IMR-90 (cell line): ENCODE results near the gene FAM98B. TPM values are rescaled to one million over a fixed set of nuclear protein-coding genes. Genes with fewer than 3 reads are reported as not detected.

ENCODE experiments used
- ATAC-seq: fragments of 200-7000 bp; cut with Tn5 transposase; 2 replicates; pipeline ENCODE4 v1.9.1; 2020; ENCODE audit warnings: low read depth, mild to moderate bottlenecking, moderate library complexity
- BruUV-seq: library from RNA; stranded (reverse); fragments of 400-500 nt; replicated peaks from 2 replicates; lab custom pipeline; 2021; lab: Mats Ljungman, UMichigan
- CTCF ChIA-PET: fragments of 300-600 bp; formaldehyde crosslinking; extraction: SDS; loops from one replicate; lab custom pipeline; 2021; ENCODE audit warnings: antibody characterized with exemption; lab: Yijun Ruan, JAX
- POLR2A ChIA-PET: fragments of 300-600 bp; sonication (Branson Sonifier 250); formaldehyde crosslinking; loops from one replicate; lab custom pipeline; 2022; ENCODE audit warnings: antibody characterized with exemption; ENCODE audit not compliant: unreplicated experiment; lab: Charles Lee
- DNase-seq: peaks from one replicate; pipeline ENCODE4 v3.0.0; 2013
- H2AFZ ChIP-seq: replicated peaks from 2 replicates; pipeline ENCODE3; 2013; ENCODE audit warnings: low read length, mild to moderate bottlenecking; ENCODE audit not compliant: poor library complexity
- H2AK5ac ChIP-seq: 2 replicates; pipeline ENCODE4 v1.6.1; 2013; ENCODE audit warnings: low read depth, low read length, inconsistent platforms
- H2AK9ac ChIP-seq: replicated peaks from 2 replicates; pipeline ENCODE3; 2013; ENCODE audit warnings: mild to moderate bottlenecking, low read depth, low read length, moderate library complexity; ENCODE audit not compliant: poor library complexity
- H2BK120ac ChIP-seq: 2 replicates; pipeline ENCODE4 v1.6.1; 2013; ENCODE audit warnings: low read depth, low read length, inconsistent platforms
- H2BK15ac ChIP-seq: 3 replicates; pipeline ENCODE4 v1.6.1; 2013; ENCODE audit warnings: low read depth, low read length, inconsistent platforms
- H2BK20ac ChIP-seq: 2 replicates; pipeline ENCODE4 v1.6.1; 2013; ENCODE audit warnings: low read depth, mild to moderate bottlenecking, inconsistent platforms, low read length, moderate library complexity
- H2BK5ac ChIP-seq: 2 replicates; pipeline ENCODE4 v1.6.1; 2013; ENCODE audit warnings: mild to moderate bottlenecking, low read depth, low read length, inconsistent platforms; ENCODE audit not compliant: poor library complexity, severe bottlenecking
- H3K14ac ChIP-seq: replicated peaks from 2 replicates; pipeline ENCODE4 v1.6.1; 2013; ENCODE audit warnings: low read depth, low read length, inconsistent platforms
- H3K18ac ChIP-seq: 2 replicates; pipeline ENCODE4 v1.6.1; 2013; ENCODE audit warnings: low read depth, low read length, control low read depth
- H3K23ac ChIP-seq: 2 replicates; pipeline ENCODE4 v1.6.1; 2013; ENCODE audit warnings: low read depth, low read length, inconsistent platforms
- H3K27ac ChIP-seq: 2 replicates; pipeline ENCODE4 v1.5.1; 2013; ENCODE audit warnings: mild to moderate bottlenecking, control low read depth, low read length; ENCODE audit not compliant: insufficient read depth
- H3K27me3 ChIP-seq: 2 replicates; pipeline ENCODE4 v1.6.1; 2013; ENCODE audit warnings: low read length; ENCODE audit not compliant: control insufficient read depth, insufficient read depth
- H3K36me3 ChIP-seq: 2 replicates; pipeline ENCODE4 v1.6.1; 2013; ENCODE audit warnings: low read length, mixed read lengths; ENCODE audit not compliant: control insufficient read depth, insufficient read depth
- H3K4ac ChIP-seq: 2 replicates; pipeline ENCODE4 v1.6.1; 2013; ENCODE audit warnings: low read depth, low read length, inconsistent platforms
- H3K4me1 ChIP-seq: 2 replicates; pipeline ENCODE4 v1.6.1; 2013; ENCODE audit warnings: low read length, mixed read lengths; ENCODE audit not compliant: control insufficient read depth, insufficient read depth
- H3K4me2 ChIP-seq: 2 replicates; pipeline ENCODE4 v1.6.1; 2013; ENCODE audit warnings: low read depth, mild to moderate bottlenecking, control low read depth, low read length, moderate library complexity
- H3K4me3 ChIP-seq: 2 replicates; pipeline ENCODE4 v1.5.1; 2013; ENCODE audit warnings: low read depth, mild to moderate bottlenecking, control low read depth, low read length, moderate library complexity; ENCODE audit not compliant: insufficient read depth
- H3K56ac ChIP-seq: 2 replicates; pipeline ENCODE4 v1.6.1; 2013; ENCODE audit warnings: low read length, inconsistent platforms; ENCODE audit not compliant: insufficient read depth; ENCODE audit errors: extremely low read depth
- H3K79me1 ChIP-seq, 2 experiments: 2 replicates each; pipeline ENCODE4 v1.6.1; 2013; ENCODE audit warnings: low read length in 2 of 2, inconsistent platforms in 1 of 2, low read depth in 1 of 2
- H3K9ac ChIP-seq: 2 replicates; pipeline ENCODE4 v1.6.1; 2013; ENCODE audit warnings: low read depth, low read length, control low read depth
- H3K9me1 ChIP-seq: 2 replicates; pipeline ENCODE4 v1.6.1; 2013; ENCODE audit warnings: low read length, inconsistent platforms; ENCODE audit not compliant: insufficient read depth
- H3K9me3 ChIP-seq: 2 replicates; pipeline ENCODE4 v1.6.1; 2013; ENCODE audit warnings: low read length; ENCODE audit not compliant: control insufficient read depth, insufficient read depth
- H4K20me1 ChIP-seq: 2 replicates; pipeline ENCODE4 v1.6.1; 2013; ENCODE audit warnings: low read length, inconsistent platforms; ENCODE audit not compliant: insufficient read depth
- H4K5ac ChIP-seq: 2 replicates; pipeline ENCODE4 v1.6.1; 2013; ENCODE audit warnings: mild to moderate bottlenecking, low read depth, low read length, control low read depth
- H4K8ac ChIP-seq, 2 experiments: 2 replicates each; pipeline ENCODE4 v1.6.1; 2013; ENCODE audit warnings: low read depth in 2 of 2, low read length in 2 of 2, control low read depth in 1 of 2, inconsistent platforms in 1 of 2
- H4K91ac ChIP-seq: 2 replicates; pipeline ENCODE4 v1.6.1; 2013; ENCODE audit warnings: low read depth, low read length, inconsistent platforms; ENCODE audit not compliant: insufficient read depth
- BHLHE40 ChIP-seq: fragments of 150-350 bp; IDR thresholded peaks from 2 replicates; pipeline ENCODE4 v1.6.1; 2016; ENCODE audit warnings: mild to moderate bottlenecking, low read depth, low read length
- CEBPB ChIP-seq: IDR thresholded peaks from 2 replicates; pipeline ENCODE4 v1.6.1; 2012; ENCODE audit warnings: low read depth, low read length, improper control_type of control experiment
- CHD1 ChIP-seq: IDR thresholded peaks from 2 replicates; pipeline ENCODE4 v1.6.1; 2012; ENCODE audit warnings: low read depth, low read length, improper control_type of control experiment
- CTCF ChIP-seq: conservative IDR thresholded peaks from 2 replicates; pipeline ENCODE4 v1.5.1; 2012; ENCODE audit warnings: mild to moderate bottlenecking, low read depth, low read length, improper control_type of control experiment
- ELK1 ChIP-seq: fragments of 150-350 bp; IDR thresholded peaks from 2 replicates; pipeline ENCODE4 v1.6.1; 2016; ENCODE audit warnings: low read depth, mild to moderate bottlenecking, low read length, moderate library complexity, borderline replicate concordance
- FOS ChIP-seq: fragments of 150-350 bp; IDR thresholded peaks from 2 replicates; pipeline ENCODE4 v1.6.1; 2016; ENCODE audit warnings: low read depth, low read length
- MAFK ChIP-seq: IDR thresholded peaks from 2 replicates; pipeline ENCODE4 v1.6.1; 2012; ENCODE audit warnings: low read depth, low read length, improper control_type of control experiment
- MAZ ChIP-seq: IDR thresholded peaks from 2 replicates; pipeline ENCODE4 v1.6.1; 2012; ENCODE audit warnings: low read depth, mild to moderate bottlenecking, low read length, improper control_type of control experiment, moderate library complexity, borderline replicate concordance
- MXI1 ChIP-seq: IDR thresholded peaks from 2 replicates; pipeline ENCODE4 v1.6.1; 2012; ENCODE audit warnings: low read depth, mild to moderate bottlenecking, low read length, moderate library complexity, borderline replicate concordance
- NFE2L2 ChIP-seq: fragments of 150-350 bp; IDR thresholded peaks from 2 replicates; pipeline ENCODE4 v1.6.1; 2016; ENCODE audit warnings: low read depth, mild to moderate bottlenecking, low read length
- POLR2A ChIP-seq: IDR thresholded peaks from 2 replicates; pipeline ENCODE4 v1.6.1; 2012; ENCODE audit warnings: mild to moderate bottlenecking, low read depth, low read length
- RAD21 ChIP-seq: IDR thresholded peaks from 2 replicates; pipeline ENCODE4 v1.6.1; 2012; ENCODE audit warnings: low read length, improper control_type of control experiment
- RCOR1 ChIP-seq: IDR thresholded peaks from 2 replicates; pipeline ENCODE4 v1.6.1; 2012; ENCODE audit warnings: mild to moderate bottlenecking, low read length, improper control_type of control experiment; ENCODE audit not compliant: insufficient replicate concordance
- RFX5 ChIP-seq: IDR thresholded peaks from 2 replicates; pipeline ENCODE4 v1.8.0; 2012; ENCODE audit warnings: low read depth, mild to moderate bottlenecking, low read length, moderate library complexity
- SMC3 ChIP-seq: fragments of 150-350 bp; IDR thresholded peaks from 2 replicates; pipeline ENCODE4 v1.6.1; 2016; ENCODE audit warnings: low read depth, mild to moderate bottlenecking, antibody characterized with exemption, low read length, moderate library complexity
- USF2 ChIP-seq: fragments of 150-350 bp; IDR thresholded peaks from 2 replicates; pipeline ENCODE4 v1.6.1; 2017; ENCODE audit warnings: mild to moderate bottlenecking, antibody characterized with exemption, low read length, low read depth
- WGBS, 2 experiments: methylation state at CpG; one replicate each; pipeline versions ENCODE4 v1.1.5 to v1.1.7; 2013; ENCODE audit warnings: missing lambda C conversion rate in 2 of 2; ENCODE audit not compliant: insufficient read length in 1 of 2; ENCODE audit errors: extremely low coverage in 2 of 2; 5-methylcytosine and 5-hydroxymethylcytosine counted together
- dilution Hi-C: fragments of 300-500 bp; cut with HindIII; formaldehyde crosslinking; loops from one replicate; pipeline ENCODE4 v1.14.3; 2018; ENCODE audit warnings: low sequenced_read_pairs; ENCODE audit not compliant: unreplicated experiment
- in situ Hi-C: fragments of 300-500 bp; cut with MboI; formaldehyde crosslinking; loops from 3 replicates; pipeline ENCODE4 v1.14.3; 2019; ENCODE audit warnings: low sequenced_read_pairs, inconsistent platforms, mixed read lengths
- intact Hi-C: fragments of 100-400 bp; cut with micrococcal nuclease; formaldehyde crosslinking; loops from 2 replicates; pipeline ENCODE4 v1.10.0; 2022
- polyA plus RNA-seq, 3 experiments: library from polyadenylated mRNA; depleted of rRNA; stranded (reverse); fragments of >200 nt; gene quantifications; 2 replicates each; pipeline ENCODE4 v1.2.3, GENCODE V29; 2012; ENCODE audit warnings: low replicate concordance in 1 of 3
- total RNA-seq: library from RNA; depleted of rRNA; stranded (reverse); fragments of >200 nt; gene quantifications from 2 replicates; pipeline ENCODE4 v1.2.3, GENCODE V29; 2012

The FAM98B gene
- total and polyA plus RNA-seq, 2 of the 4 experiments (the other 2 are of a cell fraction): 2.7 to 12.2 TPM

GRCh38 chr15:38532728-38533127 lies 78.8 kb downstream of the FAM98B start:
- no TSS peak for BruUV-seq
- no peak overlapping the region for H3K4ac ChIP-seq
- dilution Hi-C loops (no loop called here), intact Hi-C loops (no loop called here), in situ Hi-C loops (no loop called here)
- H3K4me3 ChIP-seq: no peak overlapping the region
- 100% methylated on average over 1 of the region's 3 CpGs; no CpG with 5 or more reads in 1 of the 2 experiments for WGBS, 2 experiments
- H3K9me3 ChIP-seq: no peaks in the 10 kb centered on the region
- no peak overlapping the region for H2BK20ac ChIP-seq
- H3K9me1 ChIP-seq: peaks cover 5% of the 10 kb centered on the region; the same call in 1 of the 2 replicates
- H4K5ac ChIP-seq: no peak overlapping the region
- H3K36me3 ChIP-seq: no peaks in the 10 kb centered on the region
- H4K8ac ChIP-seq: no peak overlapping the region
- H2AFZ ChIP-seq: no peak overlapping the region
- no peak overlapping the region for H2BK5ac ChIP-seq
- no peak overlapping the region for H3K27ac ChIP-seq
- no peak overlapping the region for H2BK120ac ChIP-seq
- TF ChIP-seq RCOR1 (no peak), RAD21 (no peak), ELK1 (no peak), CTCF (no peak), USF2 (no peak), CEBPB (no peak), FOS (no peak), SMC3 (no peak), MAZ (no peak), MAFK (no peak), RFX5 (no peak), MXI1 (no peak), POLR2A (no peak), CHD1 (no peak), NFE2L2 (no peak), BHLHE40 (no peak)
- H3K56ac ChIP-seq: no peak overlapping the region
- no peak overlapping the region for H4K91ac ChIP-seq
- H3K79me1 ChIP-seq: no peaks in the 10 kb centered on the region
- no peak overlapping the region for H3K23ac ChIP-seq
- H2AK9ac ChIP-seq: no peak overlapping the region
- H3K14ac ChIP-seq: no peak overlapping the region
- H3K9ac ChIP-seq: no peak overlapping the region
- H3K27me3 ChIP-seq: no peaks in the 10 kb centered on the region
- no peak for ATAC-seq
- no peaks in the 10 kb centered on the region for H4K20me1 ChIP-seq
- H3K4me2 ChIP-seq: no peak overlapping the region
- POLR2A ChIA-PET: no interaction called here
- H2AK5ac ChIP-seq: no peak overlapping the region
- DNase-seq: no peak
- no peak overlapping the region for H3K18ac ChIP-seq
- no peak overlapping the region; the same call in 2 of the 3 replicates for H2BK15ac ChIP-seq
- CTCF ChIA-PET: no interaction called here
- H3K4me1 ChIP-seq: peaks cover 15% of the 10 kb centered on the region
